ENCODE data around the gene KARS1.

The KARS1 gene

DNA sequence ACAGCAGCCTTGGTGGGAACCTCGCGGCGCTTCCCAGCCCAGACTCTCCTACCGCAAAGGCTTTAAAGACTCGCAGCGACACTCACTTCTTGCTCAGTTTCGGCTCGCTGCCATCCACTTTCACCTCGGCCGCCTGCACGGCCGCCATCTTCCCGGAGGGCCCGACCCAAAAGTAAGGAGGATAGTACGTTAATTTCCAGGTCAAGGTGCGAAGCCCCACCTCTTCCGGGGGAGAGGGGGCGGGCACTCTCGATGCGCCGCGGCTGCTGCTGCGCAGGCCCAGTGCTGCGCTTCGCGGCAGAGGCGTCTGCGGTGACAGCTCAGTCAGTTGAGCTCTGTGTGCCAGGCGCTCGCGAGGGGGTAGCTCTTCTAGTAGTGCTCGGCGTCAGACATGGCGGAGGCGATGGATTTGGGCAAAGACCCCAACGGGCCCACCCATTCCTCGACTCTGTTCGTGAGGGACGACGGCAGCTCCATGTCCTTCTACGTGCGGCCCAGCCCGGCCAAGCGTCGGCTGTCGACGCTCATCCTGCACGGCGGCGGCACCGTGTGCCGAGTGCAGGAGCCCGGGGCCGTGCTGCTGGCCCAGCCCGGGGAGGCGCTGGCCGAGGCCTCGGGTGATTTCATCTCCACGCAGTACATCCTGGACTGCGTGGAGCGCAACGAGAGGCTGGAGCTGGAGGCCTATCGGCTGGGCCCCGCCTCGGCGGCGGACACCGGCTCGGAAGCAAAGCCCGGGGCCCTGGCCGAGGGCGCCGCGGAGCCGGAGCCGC, at the start of gene KARS1, which contains the start of gene TERF2IP:
KARS1 (minus strand) TSS at position 174 of the 773 bp plus-strand sequence; CDS start at position 148, 26 bp downstream.
TERF2IP (plus strand) TSS at position 282 of the 773 bp plus-strand sequence; CDS start at position 392, 110 bp downstream.
- peak; percentile 98 for DNase-seq (ENCODE audit: insufficient read length, low spot score)
- FAIRE-seq = peak; percentile 92

GRCh38 chr16:75695708-75696107, 48.2 kb upstream of the KARS1 start:
- DNase-seq (ENCODE audit: insufficient read length, low spot score) (no peak), FAIRE-seq (no peak)

GRCh38 chr16:75687361-75687760, 39.9 kb upstream of the KARS1 start:
- DNase-seq (ENCODE audit: insufficient read length, low spot score) (no peak), FAIRE-seq (no peak)

DNA sequence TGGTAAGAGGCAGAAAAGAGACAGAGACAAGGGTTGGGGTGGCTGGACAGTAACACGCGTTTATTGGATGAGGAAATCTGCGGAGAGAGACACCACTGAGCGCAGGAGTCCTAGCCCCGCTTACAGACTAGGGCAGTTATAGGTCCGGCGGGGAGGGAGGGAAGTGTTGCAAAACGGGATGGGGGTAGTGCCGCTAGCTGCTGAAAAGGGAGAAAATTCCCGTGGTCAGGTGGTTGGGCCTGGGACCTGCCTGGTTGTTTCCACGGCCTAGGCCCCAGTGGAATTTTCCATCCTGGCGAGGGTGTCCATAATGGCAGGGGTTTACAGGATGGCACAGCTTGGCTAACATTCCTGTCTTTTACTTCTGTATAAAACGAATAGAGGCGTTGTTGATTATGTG, 34.8 kb upstream of the KARS1 start:
- no peak for FAIRE-seq

DNA sequence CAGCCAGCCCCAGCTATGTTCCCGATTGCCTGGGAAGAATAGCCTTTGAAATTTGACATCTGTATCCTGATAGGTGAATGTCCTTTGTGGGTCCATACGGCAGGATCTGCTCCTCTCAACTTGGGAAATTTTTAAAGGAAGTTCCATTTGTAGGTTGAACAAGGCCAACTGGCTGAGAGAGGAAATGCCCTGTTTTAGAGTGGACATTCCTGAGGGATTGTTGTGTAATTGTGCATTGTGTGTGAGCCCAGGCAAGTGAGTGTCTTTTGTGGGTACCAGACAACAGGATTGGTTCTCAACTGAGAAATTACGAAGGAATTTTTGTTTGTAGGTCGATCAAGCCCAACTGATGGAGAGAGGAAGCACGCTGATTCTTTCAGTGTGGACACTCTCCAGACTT, 31.9 kb upstream of the KARS1 start:
- DNase-seq (ENCODE audit: insufficient read length, low spot score) = no peak
- no peak for FAIRE-seq

More for the DNA sequence above, 34.8 kb upstream of the KARS1 start:
- DNase-seq (ENCODE audit: insufficient read length, low spot score) = no peak

GRCh38 chr16:75676909-75677308, 29.4 kb upstream of the KARS1 start, which contains the start of gene CPHXL2:
Gene CPHXL2, minus strand, starts transcription at chr16:75677009. Its CDS starts 10 bp downstream, at chr16:75676999.
- FAIRE-seq (no peak), DNase-seq (ENCODE audit: insufficient read length, low spot score) (no peak)

GRCh38 chr16:75667503-75667902, 20.0 kb upstream of the KARS1 start:
- no peak for FAIRE-seq

GRCh38 chr16:75660726-75661302, 13.3 kb upstream of the KARS1 start:
- FAIRE-seq (no peak), DNase-seq (ENCODE audit: insufficient read length, low spot score) (no peak)

More at GRCh38 chr16:75667503-75667902, 20.0 kb upstream of the KARS1 start:
- DNase-seq (ENCODE audit: insufficient read length, low spot score) = no peak

- FAIRE-seq (no peak), DNase-seq (ENCODE audit: insufficient read length, low spot score) (no peak)
These were observed 12.9 kb upstream of the KARS1 start for GRCh38 chr16:75660321-75660720.

DNA sequence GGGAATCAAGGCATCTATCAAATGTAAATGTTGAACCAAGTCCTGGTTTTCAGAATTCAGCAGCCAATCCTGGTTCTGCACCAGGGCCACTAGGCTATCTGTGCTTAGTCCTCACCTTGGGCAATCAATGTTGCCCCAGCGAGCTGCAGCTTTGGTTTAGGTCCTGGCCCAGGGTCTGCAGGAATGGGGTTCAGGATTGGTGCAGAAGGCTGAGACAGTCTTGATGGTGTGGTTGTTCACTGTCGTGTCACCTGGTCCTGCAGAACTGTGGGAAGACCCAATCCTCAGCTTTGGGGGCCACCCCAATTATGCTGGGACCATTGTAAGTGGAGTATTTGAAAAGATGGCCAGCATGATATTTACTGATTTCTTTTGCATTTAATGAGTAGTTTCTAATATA, 10.7 kb upstream of the KARS1 start:
- no peak for FAIRE-seq

DNA sequence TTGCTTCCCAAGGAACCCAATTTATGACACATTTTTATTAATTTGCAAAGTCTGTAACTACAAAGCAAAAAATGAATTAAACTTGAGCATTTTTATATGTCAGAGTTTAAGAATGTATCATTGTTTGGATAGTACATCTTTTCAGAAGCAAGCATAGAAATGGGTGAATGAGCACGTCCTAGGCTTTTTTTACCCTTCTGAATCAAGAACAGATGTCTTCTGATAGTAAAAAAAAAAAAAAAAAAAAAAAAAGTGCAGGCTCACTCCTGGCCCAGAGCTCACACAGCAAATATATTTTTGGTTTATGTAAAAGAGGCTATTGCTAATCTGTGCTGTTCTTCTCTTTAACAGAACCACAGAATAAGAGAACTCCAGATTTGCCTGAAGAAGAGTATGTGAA, 6.5 kb upstream of the KARS1 start:
- no peak for FAIRE-seq
- no peak for DNase-seq (ENCODE audit: insufficient read length, low spot score)

More for the DNA sequence above, 10.7 kb upstream of the KARS1 start:
- DNase-seq (ENCODE audit: insufficient read length, low spot score) = no peak

DNA sequence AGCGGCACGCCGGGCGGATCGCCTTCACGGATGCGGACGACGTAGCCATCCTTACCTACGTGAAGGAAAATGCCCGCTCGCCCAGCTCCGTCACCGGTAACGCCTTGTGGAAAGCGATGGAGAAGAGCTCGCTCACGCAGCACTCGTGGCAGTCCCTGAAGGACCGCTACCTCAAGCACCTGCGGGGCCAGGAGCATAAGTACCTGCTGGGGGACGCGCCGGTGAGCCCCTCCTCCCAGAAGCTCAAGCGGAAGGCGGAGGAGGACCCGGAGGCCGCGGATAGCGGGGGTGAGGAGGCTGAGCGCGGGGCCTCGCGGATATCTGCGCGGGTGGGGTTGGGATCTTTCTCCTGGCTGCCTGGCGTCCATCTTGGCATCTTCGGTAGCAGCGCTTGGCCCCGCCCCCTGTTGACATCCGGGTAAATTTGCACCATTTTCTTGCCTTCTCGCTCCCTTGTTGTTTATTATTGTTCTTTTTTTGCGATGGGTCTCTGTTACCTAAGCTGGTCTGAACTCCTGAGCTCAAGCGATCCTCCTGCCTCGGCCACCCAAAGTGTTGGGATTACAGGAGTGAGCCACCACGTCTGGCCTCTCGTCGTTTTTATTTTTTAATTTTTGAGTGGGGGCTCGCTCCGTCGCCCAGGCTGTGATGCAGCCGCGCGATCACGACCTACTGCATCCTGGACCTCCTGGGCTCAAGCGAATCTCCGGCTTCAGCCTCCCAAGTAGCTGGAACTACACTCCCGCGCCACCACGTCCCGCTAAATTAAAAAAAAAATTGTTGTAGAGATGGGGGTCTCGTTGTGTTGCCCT, 1.0 kb upstream of the KARS1 start:
- DNase-seq (ENCODE audit: insufficient read length, low spot score) (peak; percentile 87), FAIRE-seq (no peak)

DNA sequence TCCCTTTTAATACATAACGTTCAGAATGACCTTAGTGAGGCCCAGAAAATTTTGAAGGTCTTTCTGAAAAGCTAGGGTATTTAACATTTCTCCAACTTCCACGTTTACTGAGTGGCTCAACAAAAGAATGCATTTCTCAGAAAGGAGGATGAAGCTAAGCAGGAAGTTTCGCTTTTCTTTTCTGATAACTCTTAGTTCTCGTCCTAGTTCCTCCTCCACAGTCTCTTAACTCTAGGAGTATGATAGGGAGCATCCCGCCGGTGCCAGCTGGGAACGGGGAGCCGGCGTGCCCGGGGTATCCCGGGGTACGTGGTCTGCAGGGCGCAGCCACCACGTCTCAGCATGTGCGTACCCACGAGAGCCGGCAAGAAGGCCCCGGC, 363 bp downstream of the KARS1 start:
- FAIRE-seq = no peak

DNA sequence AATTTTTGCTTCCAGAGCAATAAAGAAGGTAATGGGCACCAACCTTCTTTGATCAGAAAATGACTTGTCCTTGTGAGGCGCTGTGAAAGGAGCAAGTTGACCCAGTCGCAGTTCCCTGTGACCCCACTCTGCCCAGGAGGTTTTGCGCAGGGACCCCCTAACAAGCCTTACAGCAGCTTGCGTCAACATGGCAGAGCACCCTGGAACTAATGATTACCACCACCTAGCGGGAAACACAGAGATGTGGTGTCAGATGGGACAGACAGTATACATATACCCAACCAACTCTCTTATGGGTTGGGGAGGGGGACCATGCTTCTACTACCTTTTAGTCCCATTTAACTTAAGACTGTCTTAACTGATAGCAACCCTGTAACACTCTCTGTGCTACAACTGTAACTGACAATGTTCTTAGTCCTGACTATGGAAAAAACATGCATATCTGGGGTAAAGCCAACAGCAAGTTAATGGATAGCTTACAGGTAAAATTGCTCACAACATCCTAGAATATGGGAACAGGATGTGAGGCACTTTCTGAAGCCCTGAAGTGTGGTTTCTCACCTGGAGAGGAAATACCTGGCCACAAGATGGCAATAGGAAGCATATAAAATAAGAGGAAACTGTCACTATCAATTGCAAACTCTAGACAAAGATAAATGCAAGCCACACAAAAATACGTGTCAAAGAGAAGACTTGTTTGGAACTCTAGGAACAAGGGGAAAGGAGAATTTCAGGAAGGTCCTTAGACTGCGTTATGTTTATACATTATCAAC, 3.0 kb downstream of the KARS1 start:
- no peak for DNase-seq (ENCODE audit: insufficient read length, low spot score)
- peak; percentile 38 for FAIRE-seq

More for the DNA sequence above, 363 bp downstream of the KARS1 start:
- no peak for DNase-seq (ENCODE audit: insufficient read length, low spot score)

DNA sequence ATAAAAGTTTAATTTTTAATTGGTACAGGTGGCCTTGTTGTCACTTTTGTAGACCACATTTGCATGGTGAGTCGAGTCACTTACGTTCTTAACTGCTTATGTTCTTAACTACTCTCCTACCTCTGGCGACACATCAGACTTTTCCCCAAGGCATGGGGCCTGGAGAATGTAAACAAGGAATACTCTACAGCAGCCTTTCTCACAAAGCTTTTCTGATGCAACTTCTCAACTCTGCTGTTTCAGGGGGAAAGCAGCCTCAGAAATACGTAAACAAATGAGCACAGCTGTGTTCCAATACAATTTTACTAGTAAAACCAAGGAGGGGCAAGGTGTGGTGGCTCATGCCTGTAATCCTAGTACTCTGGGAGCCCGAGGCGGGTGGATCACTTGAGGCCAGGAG, 6.9 kb downstream of the KARS1 start:
- no peak for FAIRE-seq

GRCh38 chr16:75635036-75635435, 12.4 kb downstream of the KARS1 start:
- FAIRE-seq (no peak), DNase-seq (ENCODE audit: insufficient read length, low spot score) (no peak)

More for the DNA sequence above, 6.9 kb downstream of the KARS1 start:
- DNase-seq (ENCODE audit: insufficient read length, low spot score) = no peak

DNA sequence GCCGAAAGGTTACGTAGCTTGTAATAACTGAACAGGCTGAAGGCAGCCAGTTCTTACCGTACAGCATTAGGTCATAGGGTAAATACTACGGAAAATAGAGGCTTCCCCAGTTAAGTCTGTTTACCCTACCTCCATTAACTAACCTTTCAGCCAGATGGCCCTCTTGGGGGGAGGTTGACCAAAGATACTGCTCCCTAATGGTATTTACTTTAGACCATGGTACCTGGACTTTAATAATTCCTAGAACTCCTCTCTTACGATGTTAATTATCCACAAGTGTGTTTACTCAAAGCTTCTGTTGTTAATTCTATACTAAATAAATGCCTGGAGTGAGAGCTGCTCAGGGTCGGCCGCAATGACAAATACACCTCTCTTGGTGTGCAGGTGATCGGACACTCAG, 14.6 kb downstream of the KARS1 start:
- DNase-seq (ENCODE audit: insufficient read length, low spot score) = no peak
- no peak for FAIRE-seq

DNA sequence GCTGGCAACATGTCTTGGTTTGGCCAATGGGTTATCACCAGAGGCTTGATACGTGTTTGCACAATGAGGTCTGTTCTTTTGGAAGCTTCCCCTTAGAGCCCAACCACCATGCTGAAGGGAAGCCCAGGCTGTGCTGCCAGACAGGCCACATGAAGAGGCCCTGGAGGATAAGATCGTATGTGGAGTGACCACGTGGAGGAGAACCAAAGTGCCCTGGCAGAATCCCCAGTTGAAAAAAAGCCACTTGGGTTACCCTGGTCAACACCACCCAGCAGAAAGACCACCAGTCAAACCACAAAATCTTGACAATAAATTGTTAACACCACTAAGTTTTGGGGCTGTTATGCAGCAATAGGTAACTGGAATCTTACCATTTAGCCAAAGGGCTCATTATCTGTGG, 17.4 kb downstream of the KARS1 start:
- no peak for FAIRE-seq

DNA sequence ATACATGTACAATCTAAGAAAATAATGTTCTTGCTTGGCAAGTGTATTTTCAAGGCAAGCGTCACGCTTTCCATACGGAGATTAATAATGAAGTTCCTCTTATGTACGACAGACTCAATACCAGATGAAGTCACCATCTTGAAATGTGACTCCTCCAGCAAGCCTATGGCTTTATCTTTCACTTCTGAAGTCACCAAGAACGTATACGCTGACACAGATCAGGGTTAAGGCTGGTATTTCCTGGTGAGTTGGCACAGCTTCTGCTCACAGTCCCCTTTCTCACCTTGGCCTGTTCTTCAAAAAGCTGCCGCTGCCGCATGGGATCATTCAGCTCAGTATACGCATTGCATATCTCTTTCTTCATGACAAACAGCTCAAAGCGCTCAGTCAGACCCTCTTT, 18.3 kb downstream of the KARS1 start:
- no peak for FAIRE-seq

More for the DNA sequence above, 17.4 kb downstream of the KARS1 start:
- no peak for DNase-seq (ENCODE audit: insufficient read length, low spot score)

GRCh38 chr16:75628351-75628750, 19.1 kb downstream of the KARS1 start:
- FAIRE-seq = no peak
- DNase-seq (ENCODE audit: insufficient read length, low spot score) = no peak

More for the DNA sequence above, 18.3 kb downstream of the KARS1 start:
- no peak for DNase-seq (ENCODE audit: insufficient read length, low spot score)

Data from HTR-8/SVneo (cell line).